Measurements from ENCODE around the gene RTP1.

Gene RTP1

DNA sequence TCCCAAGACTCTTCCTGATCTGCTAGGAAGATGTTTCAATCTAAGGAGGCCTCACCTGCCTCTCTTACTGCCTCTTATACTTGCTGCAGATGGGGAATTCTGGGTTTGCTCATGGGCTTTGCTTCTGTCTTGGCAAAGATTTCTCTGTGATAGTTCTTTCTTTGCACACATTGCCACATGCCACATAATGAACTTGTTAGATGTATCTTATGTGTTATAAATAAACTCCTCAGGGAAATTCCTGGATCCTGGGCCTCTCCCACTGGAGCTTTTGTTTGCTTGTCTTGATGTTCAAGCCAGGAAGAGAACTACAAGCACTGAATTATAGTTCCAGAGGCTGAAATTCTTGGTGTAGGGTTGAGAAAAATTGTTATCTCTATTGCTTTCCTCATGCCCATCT lies 12.2 kb downstream of the RTP1 start:
- Mint-ChIP-seq H3K27ac (no peak overlapping the region), H3K4me1 (ENCODE audit: low read depth) (no peaks in the 10 kb centered on the region), H3K36me3 (ENCODE audit: low read depth) (no peaks in the 10 kb centered on the region), H3K9me3 (no peaks in the 10 kb centered on the region), H3K27me3 (peaks cover 6% of the 10 kb centered on the region), H3K4me3 (no peak overlapping the region)
- intact Hi-C loops (cut with micrococcal nuclease), result no loop called here

DNA sequence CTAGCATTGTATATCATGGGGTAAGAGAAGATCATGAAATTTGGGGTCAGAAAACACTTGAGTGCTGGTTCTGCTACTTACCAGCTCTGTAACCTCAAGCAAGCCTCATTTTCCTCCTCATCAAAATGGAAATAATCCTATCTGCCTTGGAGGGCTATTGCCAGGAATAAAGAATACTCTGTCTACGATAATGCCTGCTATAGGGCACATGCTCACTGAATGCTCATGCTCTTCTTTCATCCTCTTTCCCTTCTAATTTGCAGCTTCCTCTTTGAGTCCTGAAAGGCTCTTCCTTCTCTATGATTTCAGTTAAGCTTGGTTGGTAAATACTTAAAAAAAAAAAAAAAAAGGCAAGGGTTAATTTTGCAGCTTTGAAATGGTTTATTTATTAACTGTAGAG lies 12.8 kb downstream of the RTP1 start:
- H3K4me1 Mint-ChIP-seq (ENCODE audit: low read depth), result no peaks in the 10 kb centered on the region
- intact Hi-C loops (cut with micrococcal nuclease), result no loop called here
- no peak overlapping the region for H3K27ac Mint-ChIP-seq
- H3K4me3 Mint-ChIP-seq, result no peak overlapping the region
- peaks cover 3% of the 10 kb centered on the region for H3K27me3 Mint-ChIP-seq
- H3K9me3 Mint-ChIP-seq, result no peaks in the 10 kb centered on the region
- no peaks in the 10 kb centered on the region for H3K36me3 Mint-ChIP-seq (ENCODE audit: low read depth)

DNA sequence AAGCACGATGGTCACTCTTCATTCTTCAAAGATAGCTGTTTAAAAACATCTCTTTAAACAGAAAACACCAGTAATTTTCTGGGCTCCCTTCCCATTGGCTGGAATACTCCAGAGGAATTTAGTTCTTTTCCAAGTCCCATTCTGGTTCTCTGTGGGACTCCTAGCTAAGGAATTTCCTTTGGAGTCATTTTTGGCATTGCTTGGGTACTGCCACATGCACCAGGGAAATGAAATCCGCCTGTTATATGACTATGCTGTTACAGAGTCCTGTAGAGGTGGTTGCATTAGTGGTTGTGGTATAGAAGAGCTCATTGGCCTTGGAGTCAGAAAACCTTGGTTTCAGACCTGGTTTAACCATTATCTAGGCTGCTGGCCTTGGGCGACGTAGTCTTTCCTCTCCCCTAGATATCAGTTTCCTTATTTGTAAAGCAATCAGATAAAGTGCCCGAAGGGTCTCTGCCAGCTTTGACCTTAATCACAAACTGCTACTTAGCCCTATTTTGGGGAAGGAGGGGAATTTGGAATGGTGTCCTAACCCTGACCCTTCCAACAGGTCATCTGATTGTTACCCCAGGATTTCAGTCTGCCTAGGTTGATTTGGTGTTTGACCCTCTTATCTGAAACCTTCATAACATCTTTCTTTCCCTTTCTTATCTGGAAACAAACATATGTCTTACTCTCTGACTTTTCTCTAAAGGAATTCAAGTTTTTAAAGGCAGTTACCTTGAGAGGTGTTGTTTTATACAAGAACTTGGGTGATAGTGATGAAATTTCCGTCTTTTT lies 13.4 kb downstream of the RTP1 start:
- Mint-ChIP-seq H3K9me3 (no peaks in the 10 kb centered on the region), H3K36me3 (ENCODE audit: low read depth) (no peaks in the 10 kb centered on the region), H3K4me3 (no peak overlapping the region), H3K27ac (no peak overlapping the region), H3K4me1 (ENCODE audit: low read depth) (no peaks in the 10 kb centered on the region), H3K27me3 (no peaks in the 10 kb centered on the region)
- intact Hi-C loops (cut with micrococcal nuclease), result no loop called here

DNA sequence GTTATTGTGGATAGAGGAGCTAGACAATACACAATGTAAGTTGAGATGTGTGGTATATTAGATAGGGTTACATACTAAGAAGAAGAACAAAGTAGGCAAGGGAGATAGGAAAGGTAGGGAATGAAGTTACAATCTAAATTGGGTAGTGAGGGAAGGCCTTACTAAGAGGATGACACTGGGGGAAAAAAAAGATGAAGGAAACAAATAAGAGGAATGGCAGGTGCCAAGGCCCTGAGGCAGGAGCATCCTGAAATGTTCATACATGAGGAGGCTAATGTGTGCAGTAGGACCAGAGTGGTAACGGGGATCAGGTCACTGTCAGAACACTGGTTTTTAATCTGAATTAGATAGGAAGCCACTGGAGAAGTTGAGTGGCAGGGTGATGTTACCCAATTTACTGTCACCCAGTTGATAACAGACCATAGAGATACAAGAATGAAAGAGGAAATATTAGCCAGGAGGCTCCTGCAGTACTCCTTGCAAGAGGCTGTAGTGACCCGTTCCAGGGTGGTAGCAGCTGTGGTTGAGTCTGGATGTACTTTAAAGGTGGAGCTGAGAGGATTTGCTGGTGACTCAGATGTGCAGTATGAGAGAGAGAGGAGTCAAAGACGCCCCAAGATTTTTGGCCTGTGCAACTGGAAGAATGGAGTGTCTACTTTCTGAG lies 14.4 kb downstream of the RTP1 start:
- intact Hi-C loops (cut with micrococcal nuclease), result no loop called here
- Mint-ChIP-seq H3K27ac (no peak overlapping the region), H3K36me3 (ENCODE audit: low read depth) (no peaks in the 10 kb centered on the region), H3K4me3 (no peak overlapping the region), H3K4me1 (ENCODE audit: low read depth) (no peaks in the 10 kb centered on the region), H3K27me3 (no peaks in the 10 kb centered on the region), H3K9me3 (no peaks in the 10 kb centered on the region)

DNA sequence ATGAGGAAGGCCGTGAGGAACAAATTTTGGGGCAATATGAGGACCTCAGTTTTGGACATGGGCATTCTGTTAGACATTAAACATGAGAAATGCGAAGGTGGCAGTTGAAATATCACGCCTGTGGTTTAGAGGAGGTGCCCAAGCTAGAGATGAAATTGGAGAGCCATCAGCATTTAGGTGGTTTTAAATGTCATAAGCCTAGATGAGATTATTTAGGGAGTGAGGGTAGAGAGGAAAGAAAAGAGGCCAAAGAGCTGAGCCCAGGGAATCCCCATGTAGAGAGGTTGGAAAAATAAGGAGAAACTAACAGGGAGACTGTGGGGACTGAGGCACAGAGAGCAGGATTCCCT lies 14.9 kb downstream of the RTP1 start:
- H3K4me3 Mint-ChIP-seq, result no peak overlapping the region
- H3K9me3 Mint-ChIP-seq, result no peaks in the 10 kb centered on the region
- intact Hi-C loops (cut with micrococcal nuclease), result no loop called here
- no peak overlapping the region for H3K27ac Mint-ChIP-seq
- H3K36me3 Mint-ChIP-seq (ENCODE audit: low read depth), result no peaks in the 10 kb centered on the region
- no peaks in the 10 kb centered on the region for H3K4me1 Mint-ChIP-seq (ENCODE audit: low read depth)
- H3K27me3 Mint-ChIP-seq, result no peaks in the 10 kb centered on the region

DNA sequence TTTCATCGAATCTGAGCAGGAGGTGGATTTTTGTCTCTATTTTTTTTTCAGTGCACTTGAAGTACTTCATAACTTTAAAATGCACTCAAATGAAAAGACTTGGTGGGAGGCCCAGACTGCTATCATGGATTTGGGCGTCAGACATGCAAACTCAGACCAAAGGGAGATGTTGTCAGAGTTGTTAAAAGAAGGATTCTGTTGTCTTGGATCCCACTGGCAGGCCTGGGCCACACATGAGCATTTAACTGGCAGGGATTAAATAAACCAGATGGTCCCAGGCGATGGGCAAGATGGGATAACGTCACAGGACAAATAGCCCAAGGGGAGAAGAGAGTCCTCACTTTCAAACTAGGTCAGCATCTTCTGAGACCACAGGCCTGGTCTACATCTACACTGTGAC lies 15.4 kb downstream of the RTP1 start:
- Mint-ChIP-seq H3K27me3 (no peaks in the 10 kb centered on the region), H3K4me1 (ENCODE audit: low read depth) (no peaks in the 10 kb centered on the region), H3K27ac (no peak overlapping the region), H3K9me3 (no peaks in the 10 kb centered on the region), H3K36me3 (ENCODE audit: low read depth) (no peaks in the 10 kb centered on the region), H3K4me3 (no peak overlapping the region)
- intact Hi-C loops (cut with micrococcal nuclease), result no loop called here

DNA sequence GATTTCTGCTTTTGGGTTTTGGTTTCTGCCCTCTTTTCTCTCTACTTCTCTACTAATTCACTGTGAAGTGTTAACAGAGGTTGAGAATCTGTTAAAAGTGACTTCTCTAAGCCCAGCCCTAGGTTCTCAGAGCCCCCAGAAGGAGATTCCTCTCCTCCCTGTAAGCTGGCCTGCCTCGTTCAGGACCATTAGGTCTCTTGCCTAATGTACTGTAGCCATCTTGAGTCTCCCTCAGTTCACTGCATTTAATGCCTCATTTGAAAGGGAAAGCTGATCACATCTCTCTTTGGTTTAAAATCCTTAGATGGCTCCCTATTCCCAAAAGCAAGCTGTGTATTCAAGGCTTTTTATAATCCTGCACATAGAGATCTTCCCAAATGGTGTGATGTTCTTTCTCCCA lies 16.3 kb downstream of the RTP1 start:
- H3K9me3 Mint-ChIP-seq, result no peaks in the 10 kb centered on the region
- no peaks in the 10 kb centered on the region for H3K27me3 Mint-ChIP-seq
- H3K4me3 Mint-ChIP-seq, result no peak overlapping the region

DNA sequence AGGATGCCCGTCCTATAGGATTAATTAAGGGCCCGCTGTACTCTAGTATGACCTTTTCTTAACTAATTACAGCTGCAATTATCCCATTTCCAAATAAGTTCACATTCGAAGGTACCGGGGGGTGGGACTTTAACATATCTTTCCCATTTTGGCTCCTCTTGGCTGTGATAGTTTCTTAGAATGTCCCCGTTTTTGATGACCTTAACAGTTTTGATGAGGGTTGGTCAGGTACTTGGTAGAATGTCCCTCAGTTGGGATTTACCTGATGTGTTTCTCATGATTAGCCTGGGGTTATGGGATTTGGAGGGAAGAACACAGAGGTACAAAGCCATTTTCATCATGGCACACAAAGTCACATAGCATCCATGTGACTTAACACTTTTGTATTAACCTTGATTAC lies 18.2 kb downstream of the RTP1 start:
- Mint-ChIP-seq H3K27ac (no peak overlapping the region), H3K4me1 (ENCODE audit: low read depth) (no peaks in the 10 kb centered on the region), H3K36me3 (ENCODE audit: low read depth) (no peaks in the 10 kb centered on the region), H3K27me3 (no peaks in the 10 kb centered on the region), H3K4me3 (no peak overlapping the region), H3K9me3 (no peaks in the 10 kb centered on the region)
- intact Hi-C loops (cut with micrococcal nuclease), result no loop called here

More for the DNA sequence above, 16.3 kb downstream of the RTP1 start:
- H3K4me1 Mint-ChIP-seq (ENCODE audit: low read depth), result no peaks in the 10 kb centered on the region
- H3K36me3 Mint-ChIP-seq (ENCODE audit: low read depth), result no peaks in the 10 kb centered on the region
- intact Hi-C loops (cut with micrococcal nuclease), result no loop called here
- H3K27ac Mint-ChIP-seq, result no peak overlapping the region

DNA sequence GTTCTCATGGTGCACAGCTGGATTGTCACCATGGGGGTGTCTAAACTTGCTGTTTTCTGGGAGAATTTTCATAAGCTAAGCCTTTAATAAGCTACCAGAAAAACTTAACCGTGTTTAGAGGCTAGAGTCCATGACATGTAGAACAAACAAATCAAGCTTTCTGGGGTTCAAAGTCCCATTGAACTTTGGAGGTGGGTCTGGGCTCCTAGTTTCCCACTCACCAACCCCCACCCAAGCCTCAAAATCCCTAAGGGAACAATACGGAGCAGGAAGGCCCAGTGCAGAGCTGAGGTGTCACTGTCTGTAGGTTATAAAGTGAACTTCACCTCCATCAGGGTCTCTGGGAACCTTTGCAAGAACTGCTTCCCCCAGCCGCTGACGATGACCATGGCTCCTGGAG lies 25.5 kb downstream of the RTP1 start:
- H3K27ac Mint-ChIP-seq, result no peak overlapping the region
- H3K4me3 Mint-ChIP-seq, result no peak overlapping the region
- no peaks in the 10 kb centered on the region for H3K4me1 Mint-ChIP-seq (ENCODE audit: low read depth)
- H3K36me3 Mint-ChIP-seq (ENCODE audit: low read depth), result no peaks in the 10 kb centered on the region
- intact Hi-C loops (cut with micrococcal nuclease), result loop anchor here (10.0 kb wide), 1 partner anchor 492 kb away; no protein-coding TSS in a partner anchor
- no peaks in the 10 kb centered on the region for H3K9me3 Mint-ChIP-seq
- H3K27me3 Mint-ChIP-seq, result peaks cover 5% of the 10 kb centered on the region

DNA sequence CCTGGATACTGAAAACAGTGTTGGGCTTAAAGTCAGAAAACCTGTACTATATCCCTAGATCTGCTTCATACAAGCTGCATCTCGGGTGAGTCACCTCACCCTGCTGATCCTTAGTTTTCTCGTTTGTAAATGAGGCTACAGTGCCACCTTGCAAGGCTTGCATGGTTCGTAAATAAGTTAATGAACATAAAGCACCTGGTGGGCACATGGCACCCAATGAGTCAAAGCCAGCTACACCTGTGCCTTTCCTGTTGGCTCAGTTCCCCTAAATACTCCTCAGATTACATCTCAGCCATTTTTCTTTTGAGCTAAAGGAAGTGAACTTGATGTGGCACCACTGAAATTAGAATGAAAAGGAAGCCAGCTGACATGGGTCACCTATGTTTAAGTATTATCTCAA lies 26.5 kb downstream of the RTP1 start:
- H3K27ac Mint-ChIP-seq, result no peak overlapping the region
- no peaks in the 10 kb centered on the region for H3K36me3 Mint-ChIP-seq (ENCODE audit: low read depth)
- H3K4me1 Mint-ChIP-seq (ENCODE audit: low read depth), result no peaks in the 10 kb centered on the region
- H3K27me3 Mint-ChIP-seq, result peaks cover 9% of the 10 kb centered on the region
- intact Hi-C loops (cut with micrococcal nuclease), result loop anchor here (10.0 kb wide), 1 partner anchor 491 kb away; no protein-coding TSS in a partner anchor
- no peaks in the 10 kb centered on the region for H3K9me3 Mint-ChIP-seq
- H3K4me3 Mint-ChIP-seq, result no peak overlapping the region

DNA sequence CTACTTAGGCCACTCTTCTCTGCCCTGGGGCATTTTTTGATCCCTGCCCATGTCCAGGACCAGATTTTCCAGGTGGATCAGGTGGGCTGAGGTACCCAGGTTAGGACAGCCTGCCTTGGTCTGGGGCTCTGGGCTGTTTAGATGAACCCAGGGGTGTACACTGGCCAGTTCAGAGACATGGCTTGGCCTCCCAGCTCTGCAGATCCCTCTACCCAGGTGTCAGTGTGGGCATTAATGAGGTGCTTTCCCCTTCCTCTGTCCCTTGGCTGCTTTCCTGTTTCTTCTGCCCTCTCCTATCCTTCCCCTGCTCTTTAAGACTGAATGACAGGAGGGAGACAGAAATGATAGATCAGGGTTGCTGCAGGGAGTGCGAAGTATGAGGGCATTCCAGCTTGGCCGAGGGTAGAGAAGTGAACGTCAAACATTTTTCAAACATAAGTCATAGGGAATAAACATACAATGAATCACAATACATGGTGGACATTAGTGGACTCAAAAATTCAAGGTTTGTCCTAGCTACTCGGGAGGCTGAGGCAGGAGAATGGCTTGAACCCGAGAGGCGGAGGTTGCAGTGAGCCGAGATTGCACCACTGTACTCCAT lies 30.5 kb downstream of the RTP1 start:
- H3K4me3 Mint-ChIP-seq, result no peak overlapping the region
- no peaks in the 10 kb centered on the region for H3K9me3 Mint-ChIP-seq
- H3K27me3 Mint-ChIP-seq, result peaks cover 5% of the 10 kb centered on the region
- no peaks in the 10 kb centered on the region for H3K4me1 Mint-ChIP-seq (ENCODE audit: low read depth)
- no peaks in the 10 kb centered on the region for H3K36me3 Mint-ChIP-seq (ENCODE audit: low read depth)
- intact Hi-C loops (cut with micrococcal nuclease), result loop anchor here (10.0 kb wide), 1 partner anchor 487 kb away; no protein-coding TSS in a partner anchor
- H3K27ac Mint-ChIP-seq, result no peak overlapping the region

DNA sequence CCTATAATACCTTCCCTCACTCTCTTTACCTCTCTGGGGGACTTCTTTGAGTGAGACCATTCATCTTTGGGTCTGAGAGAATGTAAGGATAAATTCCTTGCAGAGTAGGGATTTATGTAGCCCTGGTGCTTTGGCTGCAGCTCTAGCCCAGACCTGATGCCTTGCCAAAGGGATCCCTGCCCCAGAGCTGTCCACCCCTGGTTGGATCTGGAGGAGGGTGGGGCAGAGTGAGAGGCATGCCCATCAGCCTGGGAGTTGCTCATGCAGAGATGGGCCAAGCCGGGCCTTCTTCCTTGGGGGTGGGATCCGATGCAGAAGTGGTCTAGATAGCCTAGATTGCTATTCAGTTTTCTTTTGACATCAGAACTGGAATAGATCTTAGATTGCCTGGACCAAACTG lies 31.5 kb downstream of the RTP1 start:
- H3K4me1 Mint-ChIP-seq (ENCODE audit: low read depth), result no peaks in the 10 kb centered on the region
- no peak overlapping the region for H3K27ac Mint-ChIP-seq
- no peaks in the 10 kb centered on the region for H3K36me3 Mint-ChIP-seq (ENCODE audit: low read depth)
- peaks cover 5% of the 10 kb centered on the region for H3K27me3 Mint-ChIP-seq
- intact Hi-C loops (cut with micrococcal nuclease), result loop anchor here (10.0 kb wide), 1 partner anchor 486 kb away; no protein-coding TSS in a partner anchor
- H3K4me3 Mint-ChIP-seq, result no peak overlapping the region
- H3K9me3 Mint-ChIP-seq, result no peaks in the 10 kb centered on the region

DNA sequence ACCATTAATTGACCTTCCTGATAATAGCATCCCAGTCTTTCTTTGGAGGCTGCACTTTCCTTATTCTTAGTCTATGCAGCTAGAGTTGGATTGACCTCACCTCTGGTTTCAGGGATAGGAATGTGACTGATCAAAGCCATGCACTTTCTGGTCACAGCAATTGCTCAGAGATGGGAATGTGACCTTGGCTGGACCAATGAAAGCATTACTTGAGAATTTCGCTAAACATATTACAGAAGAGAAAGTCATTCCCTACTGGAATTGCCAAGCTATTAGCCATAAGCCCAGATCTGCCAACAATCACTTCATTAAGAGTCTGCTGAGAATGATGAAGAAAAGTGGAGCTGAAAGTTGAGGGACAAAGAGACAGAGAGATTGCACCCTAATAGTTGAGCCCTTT lies 32.7 kb downstream of the RTP1 start:
- Mint-ChIP-seq H3K27ac (no peak overlapping the region), H3K27me3 (peaks cover 5% of the 10 kb centered on the region), H3K36me3 (ENCODE audit: low read depth) (no peaks in the 10 kb centered on the region), H3K4me3 (no peak overlapping the region), H3K4me1 (ENCODE audit: low read depth) (no peaks in the 10 kb centered on the region), H3K9me3 (no peaks in the 10 kb centered on the region)
- intact Hi-C loops (cut with micrococcal nuclease), result no loop called here

DNA sequence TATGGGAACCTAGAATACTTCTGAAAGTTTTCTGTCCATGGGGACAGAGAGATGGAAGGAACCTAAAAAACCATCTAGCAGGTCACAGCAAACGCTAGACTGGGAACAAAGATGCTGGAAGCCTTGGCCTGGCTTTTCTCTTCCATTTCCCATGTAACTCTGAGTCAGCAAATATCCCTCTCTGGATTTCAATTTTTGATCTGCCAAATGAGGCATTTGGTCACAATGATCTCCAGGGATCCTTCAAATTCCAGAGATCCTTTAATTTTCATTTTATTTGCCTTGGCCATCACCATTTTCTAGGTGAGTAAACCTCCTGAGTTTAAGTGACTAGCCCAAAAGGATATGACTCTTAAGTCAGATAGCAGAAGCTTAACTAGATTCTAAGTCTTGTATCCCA lies 39.7 kb downstream of the RTP1 start:
- Mint-ChIP-seq H3K27me3 (no peaks in the 10 kb centered on the region), H3K4me1 (ENCODE audit: low read depth) (no peaks in the 10 kb centered on the region), H3K27ac (no peak overlapping the region), H3K9me3 (peaks cover 7% of the 10 kb centered on the region), H3K36me3 (ENCODE audit: low read depth) (no peaks in the 10 kb centered on the region), H3K4me3 (no peak overlapping the region)
- intact Hi-C loops (cut with micrococcal nuclease), result no loop called here
